Fibroblast of skin of right biceps (primary cell): Measurements from ENCODE around the gene CXXC4.

ENCODE experiments used
- DNase-seq: peaks from one replicate; pipeline ENCODE4 v3.0.0-alpha.2; 2013

Gene CXXC4

DNA sequence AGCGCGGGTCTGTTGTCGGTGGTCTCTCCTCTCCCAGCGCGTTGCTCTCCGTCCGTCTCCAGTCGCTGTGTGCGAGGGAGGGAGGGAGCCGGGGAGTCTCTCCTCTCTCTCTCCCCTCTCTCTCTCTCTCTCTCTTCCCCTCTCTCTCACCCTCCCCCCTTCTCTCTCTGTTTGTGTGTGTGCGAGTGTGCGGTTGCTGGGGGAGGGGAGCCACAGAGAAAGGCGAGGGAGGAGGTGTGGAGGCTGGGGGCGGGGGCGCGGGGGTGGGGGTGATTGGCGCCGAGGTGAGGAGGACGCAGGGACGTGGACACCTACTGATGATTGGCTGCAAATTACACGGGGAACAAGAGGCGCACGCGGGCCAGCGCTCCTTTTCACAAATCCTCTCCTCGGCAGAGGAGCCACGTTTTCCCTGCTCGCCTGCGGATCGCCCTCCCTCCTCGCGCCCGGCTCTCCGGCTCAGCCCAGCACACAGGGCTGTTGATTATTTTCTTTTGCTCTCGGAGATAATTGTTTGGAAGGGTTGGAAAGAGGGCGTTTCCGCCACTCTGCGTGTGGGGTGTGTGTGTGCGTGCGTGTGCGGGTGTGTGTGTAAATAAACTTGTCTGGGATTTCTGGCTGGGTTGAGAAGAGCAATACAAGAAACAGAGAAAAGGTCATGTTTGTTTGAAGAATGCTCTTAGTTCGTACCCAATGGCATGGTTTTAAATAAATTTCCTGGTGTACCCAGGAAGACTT, at the start of gene CXXC4:
TSS of gene CXXC4 (minus strand) at position 73 of the 738 bp plus-strand sequence. CDS start 3,092 bp downstream, outside the sequence.
- peak; percentile 68 for DNase-seq

DNA sequence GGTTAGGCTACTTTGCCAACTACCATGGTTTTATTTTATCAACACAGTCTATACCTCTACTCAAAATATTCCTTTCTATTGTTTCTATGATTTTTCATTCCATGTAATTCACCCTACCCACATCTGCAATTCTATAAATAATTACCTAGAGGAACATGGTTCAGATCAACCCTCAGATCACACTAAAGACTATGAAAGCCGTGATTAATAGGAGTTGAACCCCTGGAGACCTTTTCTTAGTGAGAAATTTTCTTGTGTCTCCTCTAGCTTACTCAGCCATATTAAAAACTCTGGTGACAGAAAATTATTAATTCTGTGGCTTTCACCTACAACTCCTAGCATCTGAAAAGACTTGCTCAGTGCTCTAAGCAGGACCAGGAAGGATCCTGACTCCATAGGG, 38.5 kb upstream of the CXXC4 start:
- no peak for DNase-seq

DNA sequence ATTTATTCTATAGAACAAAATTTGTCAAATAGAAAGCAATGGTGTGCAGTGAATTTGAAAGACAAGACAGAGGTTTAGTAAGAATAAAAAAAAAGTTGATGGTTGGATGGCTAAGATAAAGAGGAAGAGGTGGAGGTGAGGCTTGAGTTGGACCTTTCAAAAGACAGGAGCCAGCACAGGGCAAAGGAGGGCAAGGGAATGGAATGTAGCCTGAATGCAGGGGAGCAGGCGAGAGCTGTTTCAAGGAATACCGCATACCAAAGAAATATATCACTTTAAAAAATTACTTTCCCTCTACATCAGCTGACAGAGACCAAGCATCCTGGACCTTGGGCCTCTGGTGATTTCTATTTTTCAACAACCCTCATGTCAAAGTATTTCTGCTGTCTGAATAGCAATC, 38.0 kb upstream of the CXXC4 start:
- DNase-seq: peak; percentile 2

DNA sequence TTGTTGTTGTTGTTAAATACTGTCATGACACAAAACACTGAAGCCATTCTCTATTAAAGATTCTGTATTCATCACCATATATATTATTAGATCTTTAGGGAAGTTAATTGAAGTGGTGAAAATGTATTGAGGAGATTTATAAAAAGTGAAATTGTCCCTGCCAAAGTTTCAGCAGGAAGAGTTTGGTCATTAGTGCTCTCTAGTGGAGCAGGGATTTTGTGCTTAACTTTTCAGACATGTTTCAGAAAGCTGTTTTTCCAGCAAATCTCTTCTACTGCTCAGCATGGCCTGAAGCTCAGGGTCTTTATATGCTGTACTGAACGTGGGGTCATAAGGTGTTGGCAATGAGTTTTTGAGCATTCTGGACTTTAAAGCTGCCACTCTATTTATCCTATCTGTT, 36.7 kb upstream of the CXXC4 start:
- DNase-seq: no peak

DNA sequence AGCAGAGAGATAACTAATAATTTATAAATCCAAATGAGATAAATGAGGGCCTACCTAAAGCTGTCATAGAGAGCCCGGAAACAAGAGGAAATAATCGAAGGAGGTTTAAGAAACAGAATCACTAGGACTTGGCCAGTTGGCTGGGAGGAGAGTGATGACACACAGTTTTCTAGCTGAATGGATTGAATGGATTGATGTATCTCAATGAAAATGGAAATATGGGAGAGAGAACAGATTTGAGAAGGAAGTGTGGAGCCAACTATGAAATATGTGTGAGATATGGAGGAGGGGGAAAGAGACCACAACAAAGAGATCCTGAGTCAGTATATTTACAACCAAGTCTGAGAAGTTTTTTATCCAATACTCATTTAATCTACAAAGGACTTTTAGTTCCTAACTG, 35.7 kb upstream of the CXXC4 start:
- no peak for DNase-seq

DNA sequence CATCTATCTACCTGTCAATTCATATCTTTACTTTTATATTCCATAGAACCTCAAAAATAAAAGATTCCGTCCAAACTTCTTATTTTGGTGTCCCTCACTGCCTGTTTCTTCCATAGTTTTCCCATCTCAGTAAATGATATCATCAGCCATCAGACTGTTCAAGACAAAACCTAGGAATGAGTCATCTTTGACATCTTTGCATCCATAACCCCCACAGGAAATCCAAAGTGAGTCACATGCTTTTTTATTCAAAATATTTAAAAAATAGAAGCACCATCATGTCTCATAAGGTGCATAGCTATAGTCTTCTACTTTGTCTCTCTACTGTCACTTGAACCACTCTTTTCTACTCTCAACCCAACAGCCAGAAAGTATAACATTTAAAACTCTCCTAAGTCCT, 29.9 kb upstream of the CXXC4 start:
- DNase-seq: peak; percentile 65

DNA sequence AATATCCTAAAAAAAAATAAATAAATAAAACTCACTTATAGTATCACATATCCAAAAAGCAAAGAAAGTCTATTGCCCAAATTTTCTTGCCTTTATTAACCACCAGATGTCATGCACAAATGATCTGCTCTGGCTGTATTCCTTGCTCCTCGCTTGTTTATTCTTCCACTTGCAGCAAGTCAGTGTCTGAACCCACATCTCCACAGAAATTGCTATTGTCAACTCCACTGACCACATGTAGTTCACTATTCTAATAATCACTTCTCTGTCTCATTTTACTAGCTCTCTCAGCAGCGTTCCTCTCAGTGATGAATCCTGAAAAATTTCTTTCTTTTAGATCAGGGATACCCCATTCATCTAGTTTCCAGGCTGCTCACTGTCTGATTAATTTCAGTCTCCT, 29.3 kb upstream of the CXXC4 start:
- peak; percentile 4 for DNase-seq

DNA sequence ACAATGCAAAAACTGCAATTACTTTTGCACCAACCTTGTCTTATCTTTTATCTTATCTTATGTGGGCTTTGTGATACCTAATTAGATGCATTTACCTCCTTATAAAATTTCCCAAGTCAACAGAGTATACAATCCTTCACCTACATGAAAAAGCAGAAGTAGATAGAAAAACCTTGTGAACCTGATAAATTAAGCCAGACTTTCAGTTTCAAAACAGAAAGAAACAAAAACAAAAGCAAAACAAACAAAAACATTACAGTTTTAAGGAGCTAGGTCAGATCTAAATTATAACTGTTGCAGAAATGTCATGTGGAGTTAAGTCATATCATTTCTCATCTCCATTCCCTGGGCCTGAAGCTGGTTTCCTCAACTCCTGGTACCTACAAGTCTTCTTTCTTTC, 24.9 kb upstream of the CXXC4 start:
- DNase-seq: no peak

DNA sequence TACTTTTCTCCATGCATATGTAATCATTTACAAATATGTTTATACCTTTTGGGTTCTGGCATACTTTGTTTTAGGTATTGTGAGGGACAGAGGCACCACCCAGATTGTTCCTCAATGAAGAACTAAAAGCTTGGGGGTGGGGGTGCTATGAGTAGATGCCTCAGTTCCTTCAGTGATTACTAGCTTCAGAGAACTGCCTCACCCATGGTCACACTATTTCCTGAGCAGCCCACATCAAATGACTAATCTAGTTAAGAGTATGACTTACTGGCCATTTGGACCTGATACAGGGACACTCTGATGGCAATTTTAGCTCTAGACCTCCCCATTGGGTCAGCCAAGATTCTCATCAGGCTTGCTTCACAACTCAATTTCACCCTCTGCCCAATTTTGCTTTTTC, 22.2 kb upstream of the CXXC4 start:
- DNase-seq: no peak

DNA sequence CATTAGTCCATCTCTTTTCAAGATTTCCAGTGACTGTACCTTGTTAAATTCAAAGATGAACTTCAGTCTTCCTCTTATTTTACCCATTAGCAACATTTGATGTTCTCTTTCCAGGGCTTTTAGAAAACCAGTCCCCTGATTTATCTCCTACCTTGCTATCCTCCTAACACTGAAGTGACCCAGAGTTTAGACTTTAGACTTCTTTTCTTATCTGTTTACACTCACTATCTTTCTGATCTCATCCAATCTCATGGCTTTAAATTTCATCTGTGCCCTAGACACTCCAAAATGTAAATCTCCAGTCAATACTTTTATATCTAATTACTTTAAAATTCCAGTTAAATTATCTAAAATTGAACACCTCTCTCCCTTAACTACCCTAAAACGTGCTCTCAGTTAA, 13.5 kb upstream of the CXXC4 start:
- no peak for DNase-seq

DNA sequence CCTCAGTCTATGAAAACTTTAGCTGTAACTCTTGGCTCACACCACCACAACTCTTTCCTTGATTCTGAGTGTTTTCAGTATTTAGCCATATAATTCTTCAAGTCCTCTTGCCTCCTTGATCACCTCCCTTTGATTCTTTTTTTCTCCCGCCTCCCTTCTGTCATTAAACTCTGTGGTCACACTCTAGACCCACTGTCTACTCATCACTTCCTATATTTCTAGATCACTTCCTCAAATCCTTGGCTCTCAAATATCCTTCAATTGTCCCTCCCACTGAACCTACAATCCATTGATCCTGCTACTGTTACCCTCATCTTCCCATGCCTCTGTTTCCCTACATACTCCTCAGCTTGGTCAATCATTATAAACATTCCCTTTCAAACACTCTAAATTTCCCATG, 12.4 kb upstream of the CXXC4 start:
- no peak for DNase-seq

DNA sequence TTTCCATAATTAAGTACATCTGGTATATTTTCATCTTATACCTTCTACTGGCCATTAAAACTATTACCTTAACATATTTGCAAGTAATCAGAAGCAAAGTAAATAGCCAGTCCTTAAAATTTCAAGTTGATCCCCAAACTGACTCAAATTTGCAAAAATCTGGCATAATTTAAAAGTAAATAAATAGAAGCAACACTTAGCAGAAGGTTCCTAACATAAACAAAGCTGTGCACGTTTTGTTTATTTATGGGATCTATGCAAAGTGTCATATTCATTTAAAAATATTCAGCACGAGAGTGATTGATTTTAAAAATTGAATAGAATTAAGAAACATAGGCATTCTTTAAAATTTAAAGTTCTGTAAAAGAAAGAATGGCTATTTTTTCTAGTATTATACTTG, 9.8 kb upstream of the CXXC4 start:
- DNase-seq: no peak

DNA sequence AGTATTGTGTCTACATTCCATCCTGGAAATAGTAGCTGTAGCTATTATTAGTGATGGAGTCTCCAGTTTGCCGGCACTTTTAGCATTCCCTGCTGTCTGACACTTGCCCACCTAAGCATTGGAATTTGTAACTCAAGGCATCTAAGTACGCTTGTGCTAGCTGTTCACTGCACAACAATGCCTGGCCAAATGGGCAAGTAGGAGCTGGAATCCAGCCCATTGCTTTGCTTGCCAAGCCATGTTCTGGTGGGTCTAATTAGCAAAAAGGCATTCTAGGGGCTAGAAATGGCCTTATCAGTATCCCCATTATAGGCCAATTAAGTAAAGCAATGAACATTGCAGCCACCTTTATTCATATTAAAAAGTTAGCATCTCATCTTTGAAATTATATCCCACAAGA, 7.8 kb upstream of the CXXC4 start:
- no peak for DNase-seq

DNA sequence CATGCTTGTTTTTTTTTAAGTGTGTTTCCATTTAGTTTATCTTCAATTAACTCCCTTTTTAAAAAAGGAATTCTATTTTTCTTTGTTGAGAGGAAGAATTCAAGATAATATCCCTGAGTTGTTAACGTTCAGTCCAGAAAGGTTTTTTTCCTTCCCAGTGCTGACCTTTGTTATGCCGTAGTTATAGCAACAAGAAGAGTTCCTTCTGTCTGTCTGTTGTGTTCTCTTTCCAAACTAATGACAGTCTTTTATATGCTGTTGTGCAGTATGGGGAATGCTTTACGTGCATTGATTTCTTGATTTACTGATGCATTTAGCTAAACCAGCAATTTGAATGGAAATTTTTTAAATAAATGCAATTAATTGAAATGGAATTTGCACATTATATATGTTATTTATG, 6.6 kb upstream of the CXXC4 start:
- no peak for DNase-seq

DNA sequence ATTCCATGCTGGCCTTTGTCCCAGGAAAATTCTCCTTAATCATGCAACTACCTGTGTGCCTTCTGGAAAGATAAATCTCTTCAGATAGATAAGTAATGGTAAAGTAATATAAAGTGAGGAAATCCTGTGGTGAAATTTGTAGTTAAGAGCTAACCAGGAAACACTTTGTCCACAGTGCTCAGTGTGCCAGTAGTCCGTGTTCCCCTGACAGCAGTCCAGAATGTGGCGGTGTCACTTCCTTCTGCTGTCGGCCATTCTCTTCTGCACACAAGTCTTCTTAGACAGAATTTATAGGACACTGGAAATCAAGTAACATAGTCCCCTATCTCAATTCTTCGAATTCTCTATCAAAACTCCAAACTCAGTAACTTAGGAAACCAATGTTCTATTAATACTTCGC, 5.7 kb upstream of the CXXC4 start:
- DNase-seq: no peak

DNA sequence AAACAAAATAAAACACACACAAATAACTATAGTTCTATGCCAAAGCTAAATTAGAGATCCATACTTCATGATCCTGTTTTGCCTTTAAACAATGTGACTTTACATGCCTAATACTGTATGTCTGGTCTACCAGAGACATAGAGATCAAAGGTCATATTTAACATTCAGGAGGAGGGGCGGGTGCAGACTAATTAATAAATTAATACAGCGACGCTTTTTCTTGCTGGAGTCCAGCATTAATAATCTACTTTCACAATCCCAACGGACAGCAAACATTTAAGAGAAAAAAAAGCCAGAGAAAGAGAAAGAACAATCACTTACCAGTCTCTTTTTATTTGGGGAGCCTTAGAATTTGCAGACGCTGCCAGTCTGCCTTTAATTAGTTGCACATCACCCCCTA, 509 bp downstream of the CXXC4 start:
- no peak for DNase-seq

DNA sequence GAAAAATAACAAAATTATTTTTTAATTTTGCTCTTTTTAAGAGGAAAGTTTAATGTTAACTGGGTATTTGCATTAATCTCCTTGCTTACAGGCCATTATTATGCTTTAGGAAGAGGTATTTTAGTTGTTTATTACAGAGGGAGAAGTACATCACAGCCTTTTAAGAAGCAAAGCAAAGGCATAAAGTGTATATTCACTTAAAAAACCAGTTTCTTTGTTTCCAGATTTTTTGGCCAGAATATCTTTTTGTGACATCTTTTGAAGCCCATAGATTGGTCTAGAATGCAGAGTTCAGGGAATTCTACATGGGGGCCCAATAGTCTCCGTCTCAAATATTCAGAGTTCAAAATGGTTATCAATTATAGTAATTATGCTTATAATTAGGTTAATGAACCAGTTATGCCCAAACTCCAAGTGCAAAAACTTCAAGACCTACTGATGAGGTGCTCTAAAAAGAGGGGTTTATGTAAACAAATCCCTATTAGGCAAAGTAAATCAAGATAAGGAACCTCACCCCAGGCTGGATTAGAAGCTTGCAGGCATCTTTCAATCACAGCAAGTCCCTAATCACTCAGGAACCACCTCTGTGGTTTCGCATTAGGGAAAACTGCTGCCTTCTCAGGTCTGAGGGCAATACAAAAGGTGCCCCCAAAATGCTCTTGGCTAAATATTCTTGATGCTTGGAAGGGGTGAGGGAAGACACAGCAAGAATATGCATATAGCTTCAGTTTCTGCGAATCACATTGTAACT, 1.4 kb downstream of the CXXC4 start:
- DNase-seq: no peak

DNA sequence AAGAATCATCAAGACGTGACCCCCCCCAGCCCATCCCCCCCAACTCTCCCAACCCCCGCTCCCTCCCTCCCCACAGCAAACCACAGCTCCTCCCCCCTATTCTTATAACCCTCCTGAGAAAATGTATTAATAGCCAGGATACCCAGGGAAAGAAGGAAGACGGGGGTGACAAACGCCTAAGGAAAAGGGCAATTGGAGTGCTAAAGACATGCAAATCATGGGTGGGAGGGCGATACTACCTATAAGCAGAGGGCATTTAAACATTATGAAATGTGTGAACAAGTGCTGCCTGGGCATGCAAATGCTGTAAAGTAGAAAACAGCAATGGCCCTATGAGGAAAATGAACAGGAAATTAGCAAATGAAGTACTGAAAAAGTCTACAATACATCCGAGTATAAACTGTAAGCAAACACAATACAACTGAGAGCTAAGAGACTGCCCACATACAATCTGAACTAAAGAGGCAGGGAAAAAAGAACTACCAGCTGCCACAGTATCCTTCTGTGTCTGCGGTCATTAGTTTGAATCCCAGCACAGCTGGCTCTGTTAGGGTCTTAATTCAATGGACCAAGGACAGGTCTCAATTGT, 2.4 kb downstream of the CXXC4 start:
- peak; percentile 15 for DNase-seq

DNA sequence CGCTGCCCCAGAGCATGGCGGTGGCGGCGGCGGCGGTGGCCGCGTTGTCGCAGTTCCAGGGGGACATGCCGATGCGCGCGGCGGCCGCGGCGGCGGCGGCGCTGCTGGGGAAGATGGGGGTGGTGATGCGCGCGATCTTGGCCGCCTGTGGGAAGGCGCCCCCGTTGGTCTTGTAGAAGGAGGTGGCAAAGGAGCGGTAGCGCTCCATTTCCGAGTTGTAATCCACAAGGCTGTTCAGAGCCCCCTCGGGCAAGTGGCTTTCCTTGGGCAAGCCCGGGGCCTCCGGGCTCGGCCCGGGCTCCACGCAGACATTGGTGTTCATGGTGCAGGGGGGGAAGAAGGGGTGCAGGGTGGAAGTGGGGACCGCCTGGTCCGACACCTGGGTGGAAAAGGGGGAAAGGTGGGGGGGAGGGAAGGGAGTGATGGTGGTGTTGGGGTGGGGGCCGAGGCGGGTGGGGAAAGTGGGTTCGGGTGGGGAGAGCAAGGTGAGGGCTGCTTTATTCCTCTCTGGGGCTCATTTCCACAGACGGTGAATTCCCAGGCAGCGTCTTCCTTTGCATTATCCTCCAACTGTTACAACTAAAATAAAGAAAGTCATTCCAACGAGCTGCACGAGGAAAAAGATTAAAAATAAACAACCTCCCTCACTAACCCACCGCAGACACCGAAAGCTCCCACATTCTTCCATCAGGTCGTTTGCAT, 3.1 kb downstream of the CXXC4 start:
- peak; percentile 38 for DNase-seq

DNA sequence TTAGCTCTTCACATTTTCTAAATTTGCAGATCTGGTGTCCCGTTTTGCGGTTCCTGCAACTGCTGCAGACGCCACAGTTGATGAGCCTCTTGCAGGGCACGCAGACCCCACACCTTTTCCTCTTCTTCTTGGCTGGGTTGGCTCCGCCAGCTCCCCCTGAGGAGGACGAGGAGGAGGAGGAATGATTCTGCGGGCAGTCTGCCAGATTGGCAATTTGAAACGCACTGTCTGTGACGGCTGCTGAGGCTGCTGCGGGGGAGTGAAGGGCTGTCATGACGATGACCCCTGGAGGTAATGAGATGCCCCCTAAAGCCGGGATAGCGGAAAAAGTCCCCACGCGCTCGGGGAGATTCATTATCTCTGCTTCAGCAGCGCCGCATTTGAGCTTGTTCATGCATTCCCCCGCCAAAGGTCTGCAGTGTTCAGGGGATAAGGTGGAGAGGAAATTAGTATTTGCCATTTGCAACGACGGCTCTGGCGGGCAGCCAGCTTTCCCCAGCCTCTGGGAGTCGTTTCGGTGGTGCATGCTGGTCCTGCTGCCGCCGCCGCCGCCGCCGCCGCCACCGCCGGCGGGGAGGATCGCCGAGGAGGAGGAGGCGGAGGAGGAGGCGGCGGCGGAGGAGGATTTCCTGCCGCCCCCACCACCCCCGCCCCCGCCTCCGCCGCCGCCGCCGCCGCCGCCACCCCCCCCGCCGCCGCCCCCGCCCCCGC, 3.8 kb downstream of the CXXC4 start:
- peak; percentile 67 for DNase-seq

DNA sequence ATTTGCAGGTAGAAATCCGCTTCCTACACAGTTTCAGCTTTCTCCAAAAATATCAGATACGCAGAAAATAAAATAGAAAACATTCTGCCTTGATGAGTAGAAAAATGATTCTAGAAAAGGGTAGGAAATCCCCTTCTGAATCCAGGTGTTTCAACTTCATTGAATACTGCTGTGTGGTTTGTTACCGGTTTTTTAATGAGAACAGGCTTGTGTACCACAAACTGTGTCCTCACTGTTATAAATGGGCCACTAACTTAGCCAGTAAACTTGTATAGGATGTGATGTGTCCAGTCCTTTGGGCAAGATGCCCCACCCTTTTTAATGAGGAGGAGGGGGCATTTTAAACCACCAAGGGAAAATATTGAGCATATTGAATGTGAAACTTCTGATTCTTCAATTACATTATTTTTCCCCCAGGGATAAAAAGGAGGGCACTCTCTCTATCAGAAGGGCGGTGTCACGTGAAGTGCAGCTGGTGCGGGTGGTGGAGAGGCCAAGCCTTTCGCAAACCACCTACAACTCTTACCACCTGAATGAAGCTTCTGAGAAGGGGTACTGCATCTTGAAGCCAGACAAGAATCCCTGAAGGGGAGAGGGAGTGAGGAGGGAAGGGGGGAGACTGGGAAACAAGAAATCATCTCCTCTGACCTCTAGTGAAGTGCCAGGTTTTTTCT, 4.5 kb downstream of the CXXC4 start:
- DNase-seq: no peak

DNA sequence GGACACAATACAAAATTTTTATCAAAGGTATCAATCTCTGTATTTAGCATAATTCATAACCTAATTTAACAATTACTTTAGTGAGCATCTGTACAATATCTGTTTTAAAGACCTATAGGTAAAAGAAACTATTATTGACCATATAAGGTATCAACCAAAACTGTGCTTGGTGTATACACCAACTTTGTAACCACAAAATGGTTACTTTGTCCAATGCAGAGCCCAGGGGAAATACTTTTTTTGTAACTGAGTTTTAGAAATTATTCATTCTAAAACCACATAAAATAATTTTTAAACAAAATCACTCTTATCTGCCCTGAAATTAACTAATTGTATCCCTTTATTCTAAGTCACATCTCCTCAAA, 5.0 kb downstream of the CXXC4 start:
- no peak for DNase-seq
